ENCODE data around the gene ZSWIM4. TPM values are rescaled to one million over a fixed set of nuclear protein-coding genes. Genes with fewer than 3 reads are reported as not detected.

The ZSWIM4 gene
- total and polyA plus RNA-seq, 5 experiments from 2014 or later = 0.30 to 8.1 (median 1.5) TPM

DNA sequence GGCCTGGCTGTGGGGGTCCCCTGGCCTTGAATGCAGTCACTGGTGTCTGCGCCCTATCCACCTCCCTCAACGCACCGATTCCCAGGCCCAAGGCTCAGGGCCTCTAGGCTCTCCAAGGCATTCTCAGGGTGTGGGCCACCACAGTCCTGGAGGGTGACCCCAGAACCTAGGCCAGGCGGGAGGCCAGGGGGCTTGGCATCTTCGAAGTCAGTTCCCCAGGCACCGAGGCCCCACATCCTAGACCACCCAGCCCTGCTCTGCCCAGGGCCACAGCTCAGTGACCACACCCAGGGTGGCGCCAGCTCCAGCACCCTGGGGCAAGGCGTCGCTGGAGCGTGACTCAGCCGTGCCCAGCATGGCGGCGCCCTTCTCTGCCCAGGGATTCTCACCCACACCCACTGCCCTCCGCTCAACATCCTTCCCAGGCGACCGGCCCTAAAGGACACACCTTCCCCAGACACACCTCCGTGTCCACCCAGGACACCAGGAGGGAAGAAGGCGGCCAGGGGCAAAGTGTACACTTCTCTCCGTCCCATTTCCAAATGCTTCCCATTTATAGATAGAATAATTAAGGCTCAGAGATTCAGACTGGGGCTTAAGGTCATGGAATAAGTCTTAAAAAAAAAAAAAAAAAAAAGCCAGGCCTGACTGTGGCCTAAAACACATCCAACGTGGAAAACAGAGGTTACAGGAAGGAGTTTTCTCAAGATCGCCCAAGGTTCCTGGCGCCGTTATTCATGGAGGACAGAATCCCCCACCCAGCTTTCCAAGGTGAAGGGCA is 45.3 kb downstream of the ZSWIM4 start:
- POLR2A ChIA-PET = interaction anchor here (0.6 to 8.7 kb wide), 12 partner anchors 8 to 1579 kb away, joined by 3 to 110 read pairs (median 4); partner anchors contain the start of gene ZSWIM4
- peak in 1 of 2 donors; percentile 1 for ATAC-seq
- Mint-ChIP-seq H3K4me1 (peaks cover 21 to 86% (median 73%) of the 10 kb centered on the region in 4 donors), H3K36me3 (no peaks in the 10 kb centered on the region), H3K4me3 (peak overlapping the region; percentile 78 to 94 (median 88)), H3K27ac (peak overlapping the region; percentile 91 to 100 (median 97)), H3K27me3 (no peaks in the 10 kb centered on the region), H3K9me3 (no peaks in the 10 kb centered on the region)
- DNase-seq = peak in 2 of 10 donors; percentile 43 to 49

- no peaks in the 10 kb centered on the region for H3K36me3 Mint-ChIP-seq
- ATAC-seq (no peak), DNase-seq (no peak)
- H3K27me3 Mint-ChIP-seq = no peaks in the 10 kb centered on the region
- peaks cover 23 to 86% (median 74%) of the 10 kb centered on the region in 4 donors for H3K4me1 Mint-ChIP-seq
- H3K4me3 Mint-ChIP-seq = peak overlapping the region; percentile 81 to 94 (median 90)
- peak overlapping the region; percentile 83 to 100 (median 97) for H3K27ac Mint-ChIP-seq
- POLR2A ChIA-PET = interaction anchor here (0.7 to 8.7 kb wide), 10 partner anchors 8 to 653 kb away, joined by 3 to 110 read pairs (median 4); partner anchors contain the start of genes ASF1B and ZSWIM4
- no peaks in the 10 kb centered on the region for H3K9me3 Mint-ChIP-seq
Measured at GRCh38 chr19:13841086-13841961, 46.1 kb downstream of the ZSWIM4 start.

DNA sequence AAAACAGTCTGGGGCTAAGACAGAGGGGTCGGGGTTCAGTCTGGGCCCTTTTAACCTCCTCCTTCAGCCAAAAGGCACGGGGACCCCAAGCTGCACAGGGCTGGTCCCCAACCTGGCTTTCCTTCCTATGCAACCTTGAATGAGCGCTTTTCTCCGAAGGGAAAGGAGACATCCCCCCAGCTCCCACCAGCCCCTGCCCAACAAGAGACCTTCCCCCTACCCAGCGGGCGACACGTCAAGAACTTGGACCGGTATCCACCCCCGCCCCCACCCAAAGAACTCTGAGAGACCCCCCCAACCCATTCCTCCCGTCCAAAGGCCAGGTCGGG is 46.7 kb downstream of the ZSWIM4 start:
- POLR2A ChIA-PET = interaction anchor here (0.7 to 8.7 kb wide), 7 partner anchors 9 to 295 kb away, joined by 3 to 110 read pairs (median 3); partner anchors contain the start of genes ASF1B and ZSWIM4
- peaks cover 26 to 86% (median 74%) of the 10 kb centered on the region in 4 donors for H3K4me1 Mint-ChIP-seq

DNA sequence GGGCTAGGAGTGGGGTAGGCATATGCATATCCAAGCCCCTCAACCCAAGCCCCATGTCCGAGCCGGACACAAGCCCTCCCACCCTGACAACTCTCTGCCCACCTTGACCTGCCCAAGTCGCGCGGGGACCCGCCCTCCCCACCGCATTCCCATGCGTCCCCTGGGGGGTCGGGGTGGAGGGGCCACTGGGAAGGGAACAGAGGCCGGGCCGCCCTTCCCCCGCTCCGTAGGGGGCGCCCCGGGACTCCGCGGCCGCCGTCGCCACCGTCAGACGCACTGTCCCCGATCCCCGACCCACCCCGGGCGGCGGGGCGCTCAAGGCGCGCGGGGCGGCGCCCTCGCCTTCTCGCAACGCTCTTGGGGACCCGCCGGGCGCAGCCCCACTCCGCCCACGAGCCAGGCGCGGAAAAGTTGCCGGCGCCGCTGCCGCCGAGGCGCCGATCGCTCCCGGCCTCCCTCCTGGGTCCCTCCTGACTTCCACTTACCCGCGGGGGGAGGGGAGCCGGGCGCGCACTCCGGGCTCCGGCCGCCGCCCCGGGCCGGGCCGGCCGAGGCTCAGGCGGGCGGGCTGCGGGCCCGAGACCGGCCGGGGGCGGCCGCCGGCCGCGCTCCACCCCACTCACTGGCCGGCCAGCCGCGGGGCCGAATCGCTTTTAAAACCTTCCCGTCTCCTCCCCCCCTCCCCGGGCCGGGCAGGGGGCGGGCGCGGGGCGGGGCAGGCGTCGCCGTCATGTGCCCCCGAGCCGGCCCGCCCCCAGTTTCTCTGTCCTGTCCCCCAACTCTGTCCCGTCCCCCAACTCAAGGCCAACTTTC is 47.3 kb downstream of the ZSWIM4 start:
- Mint-ChIP-seq H3K27ac (peak overlapping the region; percentile 91 to 100 (median 98)), H3K9me3 (peaks cover 0 to 3% (median 0%) of the 10 kb centered on the region in 9 donors), H3K4me1 (peaks cover 24 to 84% (median 70%) of the 10 kb centered on the region in 4 donors), H3K4me3 (peak overlapping the region; percentile 84 to 96 (median 90)), H3K36me3 (peaks cover 0 to 4% (median 3%) of the 10 kb centered on the region in 3 donors), H3K27me3 (peaks cover 0 to 4% (median 0%) of the 10 kb centered on the region in 5 donors)
- ATAC-seq (peak; percentile 8 to 15), DNase-seq (peak; percentile 62 to 81 (median 70))
- POLR2A ChIA-PET = interaction anchor here (1.2 to 8.7 kb wide), 2 partner anchors 10 to 55 kb away, joined by 3 to 110 read pairs; no protein-coding TSS in a partner anchor

More for the DNA sequence above, 46.7 kb downstream of the ZSWIM4 start:
- Mint-ChIP-seq H3K27me3 (peaks cover 0 to 4% (median 0%) of the 10 kb centered on the region in 5 donors), H3K9me3 (peaks cover 0 to 3% (median 0%) of the 10 kb centered on the region in 9 donors), H3K4me3 (peak overlapping the region; percentile 81 to 94 (median 90)), H3K27ac (peak overlapping the region; percentile 83 to 100 (median 97)), H3K36me3 (peaks cover 0 to 4% (median 3%) of the 10 kb centered on the region in 3 donors)
- ATAC-seq (no peak), DNase-seq (no peak)

GRCh38 chr19:13843104-13843921 is 48.1 kb downstream of the ZSWIM4 start:
- Mint-ChIP-seq H3K36me3 (peaks cover 0 to 4% (median 3%) of the 10 kb centered on the region in 3 donors), H3K4me3 (peak overlapping the region; percentile 84 to 96 (median 86)), H3K27ac (peak overlapping the region; percentile 94 to 100 (median 98)), H3K27me3 (peaks cover 0 to 4% (median 0%) of the 10 kb centered on the region in 5 donors), H3K4me1 (peaks cover 22 to 84% (median 64%) of the 10 kb centered on the region in 4 donors), H3K9me3 (peaks cover 0 to 3% (median 0%) of the 10 kb centered on the region in 9 donors)
- DNase-seq (no peak), ATAC-seq (no peak)
- POLR2A ChIA-PET = interaction anchor here (0.8 to 0.9 kb wide), 2 partner anchors 56 to 71 kb away, joined by 3 read pairs; no protein-coding TSS in a partner anchor

DNA sequence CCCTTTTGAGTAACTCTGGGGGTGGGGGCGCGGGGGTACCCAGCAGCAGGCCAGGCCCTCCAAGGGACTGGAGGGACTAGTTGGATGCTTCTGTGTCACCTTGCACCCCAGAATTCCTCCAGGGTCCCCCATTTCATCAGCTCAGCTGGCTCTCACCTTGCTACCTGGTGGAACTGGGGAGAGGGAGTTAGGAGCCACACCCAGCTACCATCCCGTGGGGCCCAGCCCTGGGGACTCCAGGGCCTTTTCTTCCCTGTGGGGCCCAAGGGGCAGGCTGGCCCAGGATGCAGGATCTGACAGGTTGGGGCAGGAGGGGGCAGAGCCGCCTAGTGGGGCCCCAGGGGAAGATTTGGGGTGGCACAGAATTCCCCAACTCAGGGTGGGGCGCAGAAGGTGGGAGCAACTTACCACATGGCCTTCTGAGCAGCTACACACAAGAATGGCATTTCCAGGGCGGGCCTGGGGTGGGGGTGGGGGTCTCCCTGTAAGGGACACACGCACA is 48.9 kb downstream of the ZSWIM4 start:
- DNase-seq (no peak), ATAC-seq (no peak)
- POLR2A ChIA-PET = interaction anchor here (0.8 to 0.9 kb wide), 2 partner anchors 57 to 71 kb away, joined by 3 read pairs; no protein-coding TSS in a partner anchor
- Mint-ChIP-seq H3K36me3 (peaks cover 0 to 4% (median 3%) of the 10 kb centered on the region in 3 donors), H3K9me3 (peaks cover 0 to 3% (median 0%) of the 10 kb centered on the region in 9 donors), H3K27me3 (peaks cover 0 to 4% (median 0%) of the 10 kb centered on the region in 5 donors), H3K4me3 (peak overlapping the region; percentile 39 to 87 (median 76)), H3K4me1 (peaks cover 27 to 83% (median 61%) of the 10 kb centered on the region in 4 donors), H3K27ac (peak overlapping the region; percentile 89 to 100 (median 98))

- H3K4me3 Mint-ChIP-seq = peak overlapping the region; percentile 84 to 94 (median 91)
Measured at GRCh38 chr19:13846557-13847406, 51.5 kb downstream of the ZSWIM4 start.

GRCh38 chr19:13847407-13848339 is 52.4 kb downstream of the ZSWIM4 start:
- POLR2A ChIA-PET = interaction anchor here (1.9 to 5.5 kb wide), 7 partner anchors 8 to 73 kb away, joined by 6 to 68 read pairs (median 17); partner anchors contain the start of genes C19orf53 and ZSWIM4
- peaks cover 26 to 67% (median 54%) of the 10 kb centered on the region in 4 donors for H3K4me1 Mint-ChIP-seq
- ATAC-seq = peak; percentile 33 to 34

More at GRCh38 chr19:13846557-13847406, 51.5 kb downstream of the ZSWIM4 start:
- H3K4me1 Mint-ChIP-seq = peaks cover 26 to 72% (median 56%) of the 10 kb centered on the region in 4 donors
- peak overlapping the region; percentile 99 to 100 (median 100) for H3K27ac Mint-ChIP-seq
- ATAC-seq = peak; percentile 62 to 75
- peaks cover 0 to 4% (median 3%) of the 10 kb centered on the region in 3 donors for H3K36me3 Mint-ChIP-seq
- H3K9me3 Mint-ChIP-seq = peaks cover 0 to 3% (median 0%) of the 10 kb centered on the region in 9 donors
- peaks cover 0 to 4% (median 0%) of the 10 kb centered on the region in 5 donors for H3K27me3 Mint-ChIP-seq
- POLR2A ChIA-PET = interaction anchor here (0.6 to 5.5 kb wide), 15 partner anchors 7 to 569 kb away, joined by 3 to 68 read pairs (median 6); partner anchors contain the start of genes C19orf53 and ZSWIM4
- peak; percentile 88 to 100 (median 98) for DNase-seq

GRCh38 chr19:13848340-13848677 is 53.1 kb downstream of the ZSWIM4 start:
- Mint-ChIP-seq H3K27me3 (peaks cover 0 to 4% (median 0%) of the 10 kb centered on the region in 5 donors), H3K9me3 (peaks cover 0 to 3% (median 0%) of the 10 kb centered on the region in 9 donors), H3K36me3 (peaks cover 0 to 4% (median 3%) of the 10 kb centered on the region in 3 donors), H3K4me3 (peak overlapping the region in 8 of 10 donors; percentile 24 to 84 (median 44)), H3K27ac (peak overlapping the region; percentile 83 to 100 (median 100)), H3K4me1 (peaks cover 26 to 61% (median 53%) of the 10 kb centered on the region in 4 donors)
- DNase-seq (no peak), ATAC-seq (no peak)
- POLR2A ChIA-PET = interaction anchor here (2.7 to 5.5 kb wide), 5 partner anchors 9 to 60 kb away, joined by 10 to 68 read pairs (median 37); partner anchors contain the start of gene ZSWIM4

More at GRCh38 chr19:13847407-13848339, 52.4 kb downstream of the ZSWIM4 start:
- Mint-ChIP-seq H3K27ac (peak overlapping the region; percentile 99 to 100 (median 100)), H3K27me3 (peaks cover 0 to 4% (median 0%) of the 10 kb centered on the region in 5 donors), H3K36me3 (peaks cover 0 to 4% (median 3%) of the 10 kb centered on the region in 3 donors), H3K4me3 (peak overlapping the region; percentile 84 to 94 (median 91)), H3K9me3 (peaks cover 0 to 3% (median 0%) of the 10 kb centered on the region in 9 donors)
- DNase-seq = peak in 9 of 10 donors; percentile 78 to 91 (median 82)
